IMR-90 (cell line): Measurements from ENCODE around the gene ARSD. TPM values are rescaled to one million over a fixed set of nuclear protein-coding genes. Genes with fewer than 3 reads are reported as not detected.

ENCODE experiments used
- ATAC-seq: fragments of 200-7000 bp; cut with Tn5 transposase; 2 replicates; pipeline ENCODE4 v1.9.1; 2020; ENCODE audit warnings: low read depth, mild to moderate bottlenecking, moderate library complexity
- BruUV-seq: library from RNA; stranded (reverse); fragments of 400-500 nt; replicated peaks from 2 replicates; lab custom pipeline; 2021; lab: Mats Ljungman, UMichigan
- CTCF ChIA-PET: fragments of 300-600 bp; formaldehyde crosslinking; extraction: SDS; loops from one replicate; lab custom pipeline; 2021; ENCODE audit warnings: antibody characterized with exemption; lab: Yijun Ruan, JAX
- POLR2A ChIA-PET: fragments of 300-600 bp; sonication (Branson Sonifier 250); formaldehyde crosslinking; loops from one replicate; lab custom pipeline; 2022; ENCODE audit warnings: antibody characterized with exemption; ENCODE audit not compliant: unreplicated experiment; lab: Charles Lee
- DNase-seq: peaks from one replicate; pipeline ENCODE4 v3.0.0; 2013
- H2AFZ ChIP-seq: replicated peaks from 2 replicates; pipeline ENCODE3; 2013; ENCODE audit warnings: low read length, mild to moderate bottlenecking; ENCODE audit not compliant: poor library complexity
- H2AK5ac ChIP-seq: 2 replicates; pipeline ENCODE4 v1.6.1; 2013; ENCODE audit warnings: low read depth, low read length, inconsistent platforms
- H2AK9ac ChIP-seq: replicated peaks from 2 replicates; pipeline ENCODE3; 2013; ENCODE audit warnings: mild to moderate bottlenecking, low read depth, low read length, moderate library complexity; ENCODE audit not compliant: poor library complexity
- H2BK120ac ChIP-seq: 2 replicates; pipeline ENCODE4 v1.6.1; 2013; ENCODE audit warnings: low read depth, low read length, inconsistent platforms
- H2BK15ac ChIP-seq: 3 replicates; pipeline ENCODE4 v1.6.1; 2013; ENCODE audit warnings: low read depth, low read length, inconsistent platforms
- H2BK20ac ChIP-seq: 2 replicates; pipeline ENCODE4 v1.6.1; 2013; ENCODE audit warnings: low read depth, mild to moderate bottlenecking, inconsistent platforms, low read length, moderate library complexity
- H2BK5ac ChIP-seq: 2 replicates; pipeline ENCODE4 v1.6.1; 2013; ENCODE audit warnings: mild to moderate bottlenecking, low read depth, low read length, inconsistent platforms; ENCODE audit not compliant: poor library complexity, severe bottlenecking
- H3K14ac ChIP-seq: replicated peaks from 2 replicates; pipeline ENCODE4 v1.6.1; 2013; ENCODE audit warnings: low read depth, low read length, inconsistent platforms
- H3K18ac ChIP-seq: 2 replicates; pipeline ENCODE4 v1.6.1; 2013; ENCODE audit warnings: low read depth, low read length, control low read depth
- H3K23ac ChIP-seq: 2 replicates; pipeline ENCODE4 v1.6.1; 2013; ENCODE audit warnings: low read depth, low read length, inconsistent platforms
- H3K27ac ChIP-seq: 2 replicates; pipeline ENCODE4 v1.5.1; 2013; ENCODE audit warnings: mild to moderate bottlenecking, control low read depth, low read length; ENCODE audit not compliant: insufficient read depth
- H3K27me3 ChIP-seq: 2 replicates; pipeline ENCODE4 v1.6.1; 2013; ENCODE audit warnings: low read length; ENCODE audit not compliant: control insufficient read depth, insufficient read depth
- H3K36me3 ChIP-seq: 2 replicates; pipeline ENCODE4 v1.6.1; 2013; ENCODE audit warnings: low read length, mixed read lengths; ENCODE audit not compliant: control insufficient read depth, insufficient read depth
- H3K4ac ChIP-seq: 2 replicates; pipeline ENCODE4 v1.6.1; 2013; ENCODE audit warnings: low read depth, low read length, inconsistent platforms
- H3K4me1 ChIP-seq: 2 replicates; pipeline ENCODE4 v1.6.1; 2013; ENCODE audit warnings: low read length, mixed read lengths; ENCODE audit not compliant: control insufficient read depth, insufficient read depth
- H3K4me2 ChIP-seq: 2 replicates; pipeline ENCODE4 v1.6.1; 2013; ENCODE audit warnings: low read depth, mild to moderate bottlenecking, control low read depth, low read length, moderate library complexity
- H3K4me3 ChIP-seq: 2 replicates; pipeline ENCODE4 v1.5.1; 2013; ENCODE audit warnings: low read depth, mild to moderate bottlenecking, control low read depth, low read length, moderate library complexity; ENCODE audit not compliant: insufficient read depth
- H3K56ac ChIP-seq: 2 replicates; pipeline ENCODE4 v1.6.1; 2013; ENCODE audit warnings: low read length, inconsistent platforms; ENCODE audit not compliant: insufficient read depth; ENCODE audit errors: extremely low read depth
- H3K79me1 ChIP-seq, 2 experiments: 2 replicates each; pipeline ENCODE4 v1.6.1; 2013; ENCODE audit warnings: low read length in 2 of 2, inconsistent platforms in 1 of 2, low read depth in 1 of 2
- H3K9ac ChIP-seq: 2 replicates; pipeline ENCODE4 v1.6.1; 2013; ENCODE audit warnings: low read depth, low read length, control low read depth
- H3K9me1 ChIP-seq: 2 replicates; pipeline ENCODE4 v1.6.1; 2013; ENCODE audit warnings: low read length, inconsistent platforms; ENCODE audit not compliant: insufficient read depth
- H3K9me3 ChIP-seq: 2 replicates; pipeline ENCODE4 v1.6.1; 2013; ENCODE audit warnings: low read length; ENCODE audit not compliant: control insufficient read depth, insufficient read depth
- H4K20me1 ChIP-seq: 2 replicates; pipeline ENCODE4 v1.6.1; 2013; ENCODE audit warnings: low read length, inconsistent platforms; ENCODE audit not compliant: insufficient read depth
- H4K5ac ChIP-seq: 2 replicates; pipeline ENCODE4 v1.6.1; 2013; ENCODE audit warnings: mild to moderate bottlenecking, low read depth, low read length, control low read depth
- H4K8ac ChIP-seq, 2 experiments: 2 replicates each; pipeline ENCODE4 v1.6.1; 2013; ENCODE audit warnings: low read depth in 2 of 2, low read length in 2 of 2, control low read depth in 1 of 2, inconsistent platforms in 1 of 2
- H4K91ac ChIP-seq: 2 replicates; pipeline ENCODE4 v1.6.1; 2013; ENCODE audit warnings: low read depth, low read length, inconsistent platforms; ENCODE audit not compliant: insufficient read depth
- BHLHE40 ChIP-seq: fragments of 150-350 bp; IDR thresholded peaks from 2 replicates; pipeline ENCODE4 v1.6.1; 2016; ENCODE audit warnings: mild to moderate bottlenecking, low read depth, low read length
- CHD1 ChIP-seq: IDR thresholded peaks from 2 replicates; pipeline ENCODE4 v1.6.1; 2012; ENCODE audit warnings: low read depth, low read length, improper control_type of control experiment
- CTCF ChIP-seq: conservative IDR thresholded peaks from 2 replicates; pipeline ENCODE4 v1.5.1; 2012; ENCODE audit warnings: mild to moderate bottlenecking, low read depth, low read length, improper control_type of control experiment
- ELK1 ChIP-seq: fragments of 150-350 bp; IDR thresholded peaks from 2 replicates; pipeline ENCODE4 v1.6.1; 2016; ENCODE audit warnings: low read depth, mild to moderate bottlenecking, low read length, moderate library complexity, borderline replicate concordance
- FOS ChIP-seq: fragments of 150-350 bp; IDR thresholded peaks from 2 replicates; pipeline ENCODE4 v1.6.1; 2016; ENCODE audit warnings: low read depth, low read length
- MAFK ChIP-seq: IDR thresholded peaks from 2 replicates; pipeline ENCODE4 v1.6.1; 2012; ENCODE audit warnings: low read depth, low read length, improper control_type of control experiment
- MAZ ChIP-seq: IDR thresholded peaks from 2 replicates; pipeline ENCODE4 v1.6.1; 2012; ENCODE audit warnings: low read depth, mild to moderate bottlenecking, low read length, improper control_type of control experiment, moderate library complexity, borderline replicate concordance
- MXI1 ChIP-seq: IDR thresholded peaks from 2 replicates; pipeline ENCODE4 v1.6.1; 2012; ENCODE audit warnings: low read depth, mild to moderate bottlenecking, low read length, moderate library complexity, borderline replicate concordance
- NFE2L2 ChIP-seq: fragments of 150-350 bp; IDR thresholded peaks from 2 replicates; pipeline ENCODE4 v1.6.1; 2016; ENCODE audit warnings: low read depth, mild to moderate bottlenecking, low read length
- RAD21 ChIP-seq: IDR thresholded peaks from 2 replicates; pipeline ENCODE4 v1.6.1; 2012; ENCODE audit warnings: low read length, improper control_type of control experiment
- SMC3 ChIP-seq: fragments of 150-350 bp; IDR thresholded peaks from 2 replicates; pipeline ENCODE4 v1.6.1; 2016; ENCODE audit warnings: low read depth, mild to moderate bottlenecking, antibody characterized with exemption, low read length, moderate library complexity
- WGBS, 2 experiments: methylation state at CpG; one replicate each; pipeline versions ENCODE4 v1.1.5 to v1.1.7; 2013; ENCODE audit warnings: missing lambda C conversion rate in 2 of 2; ENCODE audit not compliant: insufficient read length in 1 of 2; ENCODE audit errors: extremely low coverage in 2 of 2; 5-methylcytosine and 5-hydroxymethylcytosine counted together
- dilution Hi-C: fragments of 300-500 bp; cut with HindIII; formaldehyde crosslinking; loops from one replicate; pipeline ENCODE4 v1.14.3; 2018; ENCODE audit warnings: low sequenced_read_pairs; ENCODE audit not compliant: unreplicated experiment
- in situ Hi-C: fragments of 300-500 bp; cut with MboI; formaldehyde crosslinking; loops from 3 replicates; pipeline ENCODE4 v1.14.3; 2019; ENCODE audit warnings: low sequenced_read_pairs, inconsistent platforms, mixed read lengths
- intact Hi-C: fragments of 100-400 bp; cut with micrococcal nuclease; formaldehyde crosslinking; loops from 2 replicates; pipeline ENCODE4 v1.10.0; 2022
- polyA plus RNA-seq, 3 experiments: library from polyadenylated mRNA; depleted of rRNA; stranded (reverse); fragments of >200 nt; gene quantifications; 2 replicates each; pipeline ENCODE4 v1.2.3, GENCODE V29; 2012; ENCODE audit warnings: low replicate concordance in 1 of 3
- total RNA-seq: library from RNA; depleted of rRNA; stranded (reverse); fragments of >200 nt; gene quantifications from 2 replicates; pipeline ENCODE4 v1.2.3, GENCODE V29; 2012
- TF ChIP-seq, protein P1 (sequence below): fragments of 150-350 bp; IDR thresholded peaks from 2 replicates; pipeline ENCODE4 v1.6.1; 2017; ENCODE audit warnings: mild to moderate bottlenecking, antibody characterized with exemption, low read length, low read depth

The ARSD gene
- total and polyA plus RNA-seq, 2 of the 4 experiments (the other 2 are of a cell fraction) = 5.1 to 6.3 TPM

DNA sequence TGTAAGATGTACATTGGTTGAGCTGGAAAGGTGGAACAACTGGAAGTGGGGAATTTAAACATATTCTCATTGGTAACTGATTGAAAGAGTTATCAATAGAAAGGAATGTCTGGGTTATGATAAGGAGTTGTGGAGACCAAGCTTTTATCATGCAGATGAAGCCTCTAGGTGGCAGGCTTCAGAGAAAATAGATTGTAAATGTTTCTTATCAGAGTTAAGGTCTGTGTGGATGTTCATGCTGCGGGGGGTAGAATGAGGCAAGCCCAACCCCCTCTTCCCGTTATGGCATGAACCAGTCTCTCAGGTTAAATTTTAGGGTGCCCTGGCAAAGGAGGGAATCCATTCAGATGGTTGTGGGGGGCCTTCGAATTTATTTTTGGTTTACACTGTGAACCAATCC lies 16.0 kb downstream of the ARSD start:
- DNase-seq (no peak), ATAC-seq (no peak)
- no peak overlapping the region for H3K27ac ChIP-seq
- H3K18ac ChIP-seq = no peak overlapping the region
- no peak overlapping the region for H3K4me3 ChIP-seq
- no peak overlapping the region for H2AK5ac ChIP-seq
- no peak overlapping the region for H4K8ac ChIP-seq
- H2BK120ac ChIP-seq = no peak overlapping the region
- no peak overlapping the region for H3K23ac ChIP-seq
- H3K79me1 ChIP-seq = no peaks in the 10 kb centered on the region
- no peaks in the 10 kb centered on the region for H3K4me1 ChIP-seq
- no peak overlapping the region for H3K14ac ChIP-seq
- no TSS peak for BruUV-seq
- no peak overlapping the region for H2BK15ac ChIP-seq
- no peak overlapping the region for H2AFZ ChIP-seq
- no peak for TF ChIP-seq MAFK
- no peak for TF ChIP-seq MAZ
- no peak for TF ChIP-seq SMC3
- TF ChIP-seq FOS = no peak
- no peak for TF ChIP-seq RAD21
- TF ChIP-seq ELK1 = no peak
- TF ChIP-seq MXI1 = no peak
- no peak for TF ChIP-seq BHLHE40
- TF ChIP-seq, protein P1, sequence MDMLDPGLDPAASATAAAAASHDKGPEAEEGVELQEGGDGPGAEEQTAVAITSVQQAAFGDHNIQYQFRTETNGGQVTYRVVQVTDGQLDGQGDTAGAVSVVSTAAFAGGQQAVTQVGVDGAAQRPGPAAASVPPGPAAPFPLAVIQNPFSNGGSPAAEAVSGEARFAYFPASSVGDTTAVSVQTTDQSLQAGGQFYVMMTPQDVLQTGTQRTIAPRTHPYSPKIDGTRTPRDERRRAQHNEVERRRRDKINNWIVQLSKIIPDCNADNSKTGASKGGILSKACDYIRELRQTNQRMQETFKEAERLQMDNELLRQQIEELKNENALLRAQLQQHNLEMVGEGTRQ = no peak
- TF ChIP-seq CTCF = no peak
- no peak for TF ChIP-seq CHD1
- TF ChIP-seq NFE2L2 = no peak
- H3K9me1 ChIP-seq = no peaks in the 10 kb centered on the region
- dilution Hi-C loops (no loop called here), in situ Hi-C loops (no loop called here), intact Hi-C loops (no loop called here)
- H4K5ac ChIP-seq = no peak overlapping the region
- H3K4ac ChIP-seq = no peak overlapping the region
- ChIA-PET POLR2A (no interaction called here), CTCF (no interaction called here)
- no peaks in the 10 kb centered on the region; the same call in 1 of the 2 replicates for H3K36me3 ChIP-seq
- no peak overlapping the region for H3K9ac ChIP-seq
- no peak overlapping the region for H2BK5ac ChIP-seq
- WGBS, 2 experiments = no CpG with 5 or more reads among the region's 3 CpGs
- H3K56ac ChIP-seq = no peak overlapping the region
- no peak overlapping the region for H2AK9ac ChIP-seq
- H3K4me2 ChIP-seq = no peak overlapping the region
- H3K27me3 ChIP-seq = no peaks in the 10 kb centered on the region
- peaks cover 2% of the 10 kb centered on the region; the same call in 1 of the 2 replicates for H3K9me3 ChIP-seq
- H4K91ac ChIP-seq = no peak overlapping the region
- no peak overlapping the region for H2BK20ac ChIP-seq
- no peaks in the 10 kb centered on the region for H4K20me1 ChIP-seq
